Measurements from ENCODE around the gene CCPG1.
"Not testable (repeated sequence)": the region's sequence is repeated elsewhere in the genome, so short reads cannot be mapped to it uniquely, and the experiment has no call there.

CCPG1 gene

GRCh38 chr15:55408012-55408928 lies at the start of gene CCPG1, which contains the start of gene PIERCE2:
Gene CCPG1 (minus strand): TSS chr15:55408359. CDS start chr15:55389424, 18,935 bp downstream.
Gene PIERCE2 (plus strand): TSS chr15:55408495. CDS start chr15:55408769, 274 bp downstream.
- in situ Hi-C loops (cut with MboI; ENCODE audit: low sequenced_read_pairs) = no loop called here

GRCh38 chr15:55457401-55458022 lies 49.4 kb upstream of the CCPG1 start:
- in situ Hi-C loops (cut with MboI; ENCODE audit: low sequenced_read_pairs) = no loop called here

GRCh38 chr15:55447030-55447394 lies 38.9 kb upstream of the CCPG1 start:
- in situ Hi-C loops (cut with MboI; ENCODE audit: low sequenced_read_pairs) = not testable (repeated sequence)

- in situ Hi-C loops (cut with MboI; ENCODE audit: low sequenced_read_pairs) = not testable (repeated sequence)
Measured at GRCh38 chr15:55446379-55447029, 38.3 kb upstream of the CCPG1 start.

GRCh38 chr15:55445936-55446335 lies 37.8 kb upstream of the CCPG1 start:
- in situ Hi-C loops (cut with MboI; ENCODE audit: low sequenced_read_pairs) = not testable (repeated sequence)

- in situ Hi-C loops (cut with MboI; ENCODE audit: low sequenced_read_pairs) = not testable (repeated sequence)
Measured at GRCh38 chr15:55443141-55443540, 35.0 kb upstream of the CCPG1 start.

- in situ Hi-C loops (cut with MboI; ENCODE audit: low sequenced_read_pairs) = loop anchor here (10.0 kb wide), 1 partner anchor 220 kb away; no protein-coding TSS in a partner anchor
Measured at GRCh38 chr15:55434989-55435825, 27.0 kb upstream of the CCPG1 start.

- in situ Hi-C loops (cut with MboI; ENCODE audit: low sequenced_read_pairs) = no loop called here
Measured at GRCh38 chr15:55422089-55422488, 13.9 kb upstream of the CCPG1 start.

- in situ Hi-C loops (cut with MboI; ENCODE audit: low sequenced_read_pairs) = no loop called here
Measured at GRCh38 chr15:55420171-55420866, 12.2 kb upstream of the CCPG1 start.

- in situ Hi-C loops (cut with MboI; ENCODE audit: low sequenced_read_pairs) = not testable (repeated sequence)
Measured at GRCh38 chr15:55417678-55418077, 9.5 kb upstream of the CCPG1 start.

GRCh38 chr15:55408976-55409375 lies 817 bp upstream of the CCPG1 start:
- in situ Hi-C loops (cut with MboI; ENCODE audit: low sequenced_read_pairs) = not testable (repeated sequence)

- in situ Hi-C loops (cut with MboI; ENCODE audit: low sequenced_read_pairs) = no loop called here
Measured at GRCh38 chr15:55407498-55408011, 604 bp downstream of the CCPG1 start.

GRCh38 chr15:55403531-55403930 lies 4.6 kb downstream of the CCPG1 start:
- in situ Hi-C loops (cut with MboI; ENCODE audit: low sequenced_read_pairs) = no loop called here

GRCh38 chr15:55402707-55403106 lies 5.5 kb downstream of the CCPG1 start:
- in situ Hi-C loops (cut with MboI; ENCODE audit: low sequenced_read_pairs) = no loop called here

GRCh38 chr15:55401786-55402246 lies 6.3 kb downstream of the CCPG1 start:
- in situ Hi-C loops (cut with MboI; ENCODE audit: low sequenced_read_pairs) = no loop called here

- in situ Hi-C loops (cut with MboI; ENCODE audit: low sequenced_read_pairs) = not testable (repeated sequence)
Measured at GRCh38 chr15:55400050-55400449, 8.1 kb downstream of the CCPG1 start.

GRCh38 chr15:55398243-55398642 lies 9.9 kb downstream of the CCPG1 start:
- in situ Hi-C loops (cut with MboI; ENCODE audit: low sequenced_read_pairs) = no loop called here

- in situ Hi-C loops (cut with MboI; ENCODE audit: low sequenced_read_pairs) = no loop called here
Measured at GRCh38 chr15:55394694-55395093, 13.5 kb downstream of the CCPG1 start.

GRCh38 chr15:55389264-55389607 lies 18.9 kb downstream of the CCPG1 start:
- in situ Hi-C loops (cut with MboI; ENCODE audit: low sequenced_read_pairs) = no loop called here

- in situ Hi-C loops (cut with MboI; ENCODE audit: low sequenced_read_pairs) = no loop called here
Measured at GRCh38 chr15:55387027-55387426, 21.1 kb downstream of the CCPG1 start.

All from HL-60/S4 (cell line).